H9 (cell line): ENCODE measurements around the gene AFAP1L1. TPM values are rescaled to one million over a fixed set of nuclear protein-coding genes. Genes with fewer than 3 reads are reported as not detected.

Experiments used
- DNase-seq: peaks from one replicate; pipeline ENCODE4 v3.0.0-alpha.2; 2017
- H2AFZ ChIP-seq: one replicate; pipeline ENCODE4 v1.6.1; 2013; ENCODE audit warnings: mild to moderate bottlenecking, low read length, control low read depth, moderate library complexity
- H2AK5ac ChIP-seq: 2 replicates; pipeline ENCODE4 v1.6.1; 2013; ENCODE audit warnings: low read length, control low read depth, mixed read lengths; ENCODE audit not compliant: insufficient read length
- H2BK120ac ChIP-seq: one replicate; pipeline ENCODE4 v1.6.1; 2013; ENCODE audit warnings: low read depth, mild to moderate bottlenecking, low read length, control low read depth, inconsistent platforms; ENCODE audit not compliant: poor library complexity, severe bottlenecking
- H2BK12ac ChIP-seq: 2 replicates; pipeline ENCODE4 v1.6.1; 2013; ENCODE audit warnings: low read length, control low read depth, mixed read lengths, low read depth; ENCODE audit not compliant: insufficient read length
- H2BK15ac ChIP-seq: 2 replicates; pipeline ENCODE4 v1.6.1; 2013; ENCODE audit warnings: low read depth, low read length, control low read depth
- H2BK20ac ChIP-seq: one replicate; pipeline ENCODE4 v1.6.1; 2013; ENCODE audit warnings: low read depth, mild to moderate bottlenecking, low read length, control low read depth, inconsistent platforms; ENCODE audit not compliant: poor library complexity, severe bottlenecking
- H2BK5ac ChIP-seq: 2 replicates; pipeline ENCODE4 v1.6.1; 2013; ENCODE audit warnings: low read length, control low read depth, mixed read lengths; ENCODE audit not compliant: insufficient read length
- H3K14ac ChIP-seq: 2 replicates; pipeline ENCODE4 v1.6.1; 2013; ENCODE audit warnings: low read length, control low read depth; ENCODE audit not compliant: insufficient read depth
- H3K18ac ChIP-seq: 2 replicates; pipeline ENCODE4 v1.6.1; 2013; ENCODE audit warnings: low read depth, mild to moderate bottlenecking, mixed read lengths, low read length, control low read depth; ENCODE audit not compliant: insufficient read length
- H3K23ac ChIP-seq: 2 replicates; pipeline ENCODE4 v1.6.1; 2013; ENCODE audit warnings: low read length, control low read depth, mixed read lengths, low read depth; ENCODE audit not compliant: insufficient read length
- H3K23me2 ChIP-seq: 2 replicates; pipeline ENCODE4 v1.6.1; 2013; ENCODE audit warnings: low read depth, mild to moderate bottlenecking, mixed read lengths, low read length, control low read depth; ENCODE audit not compliant: insufficient read length, poor library complexity, severe bottlenecking
- H3K27ac ChIP-seq: 2 replicates; pipeline ENCODE4 v1.5.1; 2013; ENCODE audit warnings: low read length, control low read depth, mixed read lengths, low read depth; ENCODE audit not compliant: insufficient read length
- H3K27me3 ChIP-seq: 2 replicates; pipeline ENCODE4 v1.6.1; 2013; ENCODE audit warnings: low read length, control low read depth, inconsistent platforms; ENCODE audit not compliant: insufficient read depth
- H3K4ac ChIP-seq: 2 replicates; pipeline ENCODE4 v1.6.1; 2013; ENCODE audit warnings: low read depth, mild to moderate bottlenecking, control low read depth, inconsistent platforms, low read length, moderate library complexity
- H3K4me1 ChIP-seq: 2 replicates; pipeline ENCODE4 v1.6.1; 2013; ENCODE audit warnings: low read length, control low read depth, inconsistent platforms; ENCODE audit not compliant: insufficient read depth
- H3K4me2 ChIP-seq: 2 replicates; pipeline ENCODE4 v1.6.1; 2013; ENCODE audit warnings: low read length, control low read depth, mixed read lengths; ENCODE audit not compliant: insufficient read length, insufficient read depth
- H3K56ac ChIP-seq: 2 replicates; pipeline ENCODE4 v1.6.1; 2013; ENCODE audit warnings: low read depth, mild to moderate bottlenecking, mixed read lengths, low read length, control low read depth; ENCODE audit not compliant: insufficient read length
- H3K79me1 ChIP-seq: 2 replicates; pipeline ENCODE4 v1.6.1; 2013; ENCODE audit warnings: low read depth, mild to moderate bottlenecking, moderate library complexity, low read length, control low read depth, inconsistent platforms; ENCODE audit not compliant: insufficient read depth, poor library complexity, severe bottlenecking
- H3K79me2 ChIP-seq: 2 replicates; pipeline ENCODE4 v1.6.1; 2013; ENCODE audit warnings: low read length, control low read depth, inconsistent platforms; ENCODE audit not compliant: insufficient read depth
- H3K9ac ChIP-seq: 2 replicates; pipeline ENCODE4 v1.6.1; 2013; ENCODE audit warnings: low read length, control low read depth, mixed read lengths; ENCODE audit not compliant: insufficient read length; ENCODE audit errors: extremely low read depth
- H3K9me3 ChIP-seq: one replicate; pipeline ENCODE4 v1.6.1; 2013; ENCODE audit warnings: low read depth, low read length, inconsistent platforms; ENCODE audit not compliant: control insufficient read depth
- H3T11ph ChIP-seq: one replicate; pipeline ENCODE4 v1.6.1; 2013; ENCODE audit warnings: mild to moderate bottlenecking, low read length, control low read depth, inconsistent platforms
- H4K20me1 ChIP-seq: one replicate; pipeline ENCODE4 v1.6.1; 2013; ENCODE audit not compliant: control insufficient read depth, insufficient read length, insufficient read depth
- H4K5ac ChIP-seq: 2 replicates; pipeline ENCODE4 v1.6.1; 2013; ENCODE audit warnings: low read depth, mild to moderate bottlenecking, mixed read lengths, low read length, control low read depth; ENCODE audit not compliant: insufficient read length
- H4K8ac ChIP-seq: replicated peaks from 2 replicates; pipeline ENCODE4 v1.6.1; 2013; ENCODE audit warnings: low read length, control low read depth, mixed read lengths, low read depth; ENCODE audit not compliant: insufficient read length
- H4K91ac ChIP-seq: 2 replicates; pipeline ENCODE4 v1.6.1; 2013; ENCODE audit warnings: low read depth, mild to moderate bottlenecking, moderate library complexity, mixed read lengths, low read length, control low read depth; ENCODE audit not compliant: insufficient read length
- H3K27ac Mint-ChIP-seq, 3 experiments: 2 replicates in 2 of 3; 3 replicates in 1 of 3; pipeline ENCODE4 v1.8.0; 2020 to 2021; ENCODE audit warnings: mixed read lengths in 3 of 3, mild to moderate bottlenecking in 1 of 3, moderate library complexity in 1 of 3
- H3K27me3 Mint-ChIP-seq: 2 replicates; pipeline ENCODE4 v1.8.0; 2021; ENCODE audit warnings: low read depth, mild to moderate bottlenecking, moderate library complexity, mixed read lengths
- H3K36me3 Mint-ChIP-seq, 3 experiments: 2 replicates in 2 of 3; 3 replicates in 1 of 3; pipeline ENCODE4 v1.8.0; 2020 to 2021; ENCODE audit warnings: low read depth in 3 of 3, mixed read lengths in 3 of 3; ENCODE audit not compliant: insufficient read depth in 1 of 3
- H3K4me1 Mint-ChIP-seq, 2 experiments: 2 replicates each; pipeline ENCODE4 v1.8.0; 2020; ENCODE audit warnings: mixed read lengths in 2 of 2
- H3K4me3 Mint-ChIP-seq, 2 experiments: 2 replicates in 1 of 2; 3 replicates in 1 of 2; pipeline ENCODE4 v1.8.0; 2020 to 2021; ENCODE audit warnings: mild to moderate bottlenecking in 2 of 2, mixed read lengths in 2 of 2, moderate library complexity in 1 of 2
- H3K9me3 Mint-ChIP-seq, 2 experiments: 2 replicates in 1 of 2; 3 replicates in 1 of 2; pipeline ENCODE4 v1.8.0; 2020; ENCODE audit warnings: mild to moderate bottlenecking in 2 of 2, mixed read lengths in 2 of 2, moderate library complexity in 1 of 2
- WGBS: extraction: QIAGEN DNeasy Blood & Tissue Kit; methylation state at CpG from one replicate; pipeline ENCODE4 v1.1.7; 2013; ENCODE audit warnings: missing lambda C conversion rate, low lambda C conversion rate, mixed read lengths; ENCODE audit not compliant: insufficient read length; ENCODE audit errors: extremely low coverage; 5-methylcytosine and 5-hydroxymethylcytosine counted together
- total RNA-seq: library from RNA; stranded (reverse); gene quantifications from 2 replicates; pipeline ENCODE4 v1.2.1, GENCODE V29; 2021
- TF ChIP-seq, protein P1 (sequence below): fragments of 200-600 bp; sonication (generic); conservative IDR thresholded peaks from 3 replicates; pipeline ENCODE4 v1.8.0; 2021; ENCODE audit warnings: antibody characterized with exemption, mild to moderate bottlenecking

The AFAP1L1 gene
- total RNA-seq, 1 experiment from 2014 or later: 1.8 TPM

DNA sequence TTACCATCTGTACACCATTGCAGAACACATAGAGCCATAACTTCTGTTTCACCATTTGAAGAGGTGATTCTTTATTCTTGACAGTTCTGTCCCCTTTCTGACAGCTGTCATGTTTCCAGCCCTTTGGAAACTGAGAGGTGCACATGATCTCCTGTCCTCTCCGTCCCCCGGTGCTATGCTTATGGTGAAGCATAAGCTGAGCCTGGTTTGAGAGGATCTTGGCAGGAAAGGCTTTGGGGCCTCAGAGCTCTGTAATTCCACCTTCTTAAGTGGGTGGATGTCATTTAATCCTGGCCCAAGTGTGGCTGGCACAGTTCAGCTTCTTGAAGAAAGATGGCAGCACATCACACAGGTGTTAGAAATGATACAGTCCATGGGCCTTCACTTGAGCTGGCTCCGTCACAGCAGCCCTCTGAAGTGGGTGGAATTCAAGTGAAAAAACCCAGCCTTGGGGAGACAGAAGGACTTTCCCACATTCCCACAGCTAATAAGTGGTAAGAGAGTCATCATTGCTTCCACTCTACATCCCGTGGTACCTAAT, 43.0 kb downstream of the AFAP1L1 start:
- Mint-ChIP-seq H3K4me3 (no peak overlapping the region), H3K9me3 (no peaks in the 10 kb centered on the region), H3K27ac (no peak overlapping the region), H3K27me3 (no peaks in the 10 kb centered on the region; the same call in none of the 2 replicates), H3K4me1 (peaks cover 10 to 14% of the 10 kb centered on the region in 2 experiments), H3K36me3 (no peaks in the 10 kb centered on the region)
- Histone ChIP-seq H2BK20ac (no peak overlapping the region), H3K9me3 (no peaks in the 10 kb centered on the region), H3K14ac (no peak overlapping the region), H3K4me2 (no peak overlapping the region), H2BK5ac (no peak overlapping the region), H4K5ac (no peak overlapping the region), H3T11ph (no peak overlapping the region), H4K91ac (no peak overlapping the region), H2BK120ac (no peak overlapping the region), H2AK5ac (no peak overlapping the region), H3K79me2 (no peaks in the 10 kb centered on the region), H3K9ac (no peak overlapping the region), H4K20me1 (no peaks in the 10 kb centered on the region), H3K27ac (no peak overlapping the region), H3K18ac (no peak overlapping the region), H3K4ac (no peak overlapping the region), H2BK12ac (no peak overlapping the region), H3K27me3 (no peaks in the 10 kb centered on the region), H3K23ac (no peak overlapping the region), H2AFZ (no peak overlapping the region), H3K79me1 (no peaks in the 10 kb centered on the region), H3K56ac (no peak overlapping the region), H3K23me2 (peaks cover 3% of the 10 kb centered on the region), H3K4me1 (no peaks in the 10 kb centered on the region), H4K8ac (no peak overlapping the region), H2BK15ac (no peak overlapping the region)
- WGBS: no CpG with 5 or more reads among the region's 4 CpGs
- TF ChIP-seq, protein P1, sequence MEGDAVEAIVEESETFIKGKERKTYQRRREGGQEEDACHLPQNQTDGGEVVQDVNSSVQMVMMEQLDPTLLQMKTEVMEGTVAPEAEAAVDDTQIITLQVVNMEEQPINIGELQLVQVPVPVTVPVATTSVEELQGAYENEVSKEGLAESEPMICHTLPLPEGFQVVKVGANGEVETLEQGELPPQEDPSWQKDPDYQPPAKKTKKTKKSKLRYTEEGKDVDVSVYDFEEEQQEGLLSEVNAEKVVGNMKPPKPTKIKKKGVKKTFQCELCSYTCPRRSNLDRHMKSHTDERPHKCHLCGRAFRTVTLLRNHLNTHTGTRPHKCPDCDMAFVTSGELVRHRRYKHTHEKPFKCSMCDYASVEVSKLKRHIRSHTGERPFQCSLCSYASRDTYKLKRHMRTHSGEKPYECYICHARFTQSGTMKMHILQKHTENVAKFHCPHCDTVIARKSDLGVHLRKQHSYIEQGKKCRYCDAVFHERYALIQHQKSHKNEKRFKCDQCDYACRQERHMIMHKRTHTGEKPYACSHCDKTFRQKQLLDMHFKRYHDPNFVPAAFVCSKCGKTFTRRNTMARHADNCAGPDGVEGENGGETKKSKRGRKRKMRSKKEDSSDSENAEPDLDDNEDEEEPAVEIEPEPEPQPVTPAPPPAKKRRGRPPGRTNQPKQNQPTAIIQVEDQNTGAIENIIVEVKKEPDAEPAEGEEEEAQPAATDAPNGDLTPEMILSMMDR: no peak
- DNase-seq: no peak
